GM13977 (cell line): Measurements from ENCODE around the gene CARD18.

Experiments
- DNase-seq: peaks from one replicate; pipeline ENCODE4 v3.0.0; 2012; ENCODE audit warnings: low spot score
- CTCF ChIP-seq: IDR thresholded peaks from 2 replicates; pipeline ENCODE4 v1.5.1; 2012; ENCODE audit warnings: mild to moderate bottlenecking, control low read depth; ENCODE audit not compliant: insufficient read depth; ENCODE audit errors: extremely low read depth, missing control alignments
- in situ Hi-C: fragments of 300-500 bp; cut with MboI; formaldehyde crosslinking; loops from one replicate; pipeline ENCODE4 v1.12.0; 2022; ENCODE audit warnings: low sequenced_read_pairs, low pct_unique_long_range_greater_than_20kb, mixed read lengths, inconsistent platforms; ENCODE audit not compliant: unreplicated experiment

CARD18 gene

GRCh38 chr11:105144887-105145286 is 5.3 kb upstream of the CARD18 start:
- in situ Hi-C loops = no loop called here
- no peak for DNase-seq
- no peak for TF ChIP-seq CTCF

- DNase-seq = no peak
- no peak for TF ChIP-seq CTCF
- in situ Hi-C loops = no loop called here
These were observed 2.6 kb upstream of the CARD18 start for GRCh38 chr11:105142167-105142566.

- DNase-seq = no peak
- in situ Hi-C loops = no loop called here
These were observed 2.3 kb downstream of the CARD18 start for GRCh38 chr11:105137286-105137685.

GRCh38 chr11:105135883-105136282 is 3.7 kb downstream of the CARD18 start:
- in situ Hi-C loops = no loop called here
- no peak for TF ChIP-seq CTCF
- DNase-seq = no peak

More at GRCh38 chr11:105137286-105137685, 2.3 kb downstream of the CARD18 start:
- no peak for TF ChIP-seq CTCF

- in situ Hi-C loops = no loop called here
- no peak for TF ChIP-seq CTCF
- DNase-seq = no peak
These were observed 6.7 kb downstream of the CARD18 start for GRCh38 chr11:105132716-105133511.

- in situ Hi-C loops = no loop called here
- peak; percentile 26 for TF ChIP-seq CTCF
- DNase-seq = no peak
These were observed 9.3 kb downstream of the CARD18 start for GRCh38 chr11:105130189-105130813.
